GM23338 (cell line): ENCODE measurements around the gene CEP85. TPM values are rescaled to one million over a fixed set of nuclear protein-coding genes. Genes with fewer than 3 reads are reported as not detected.

ENCODE experiments used
- ATAC-seq: fragments of 200-7000 bp; cut with Tn5 transposase; 3 replicates; pipeline ENCODE4 v1.9.1; 2020
- DNase-seq: peaks from one replicate; pipeline ENCODE4 v3.0.0-alpha.2; 2015; ENCODE audit warnings: low spot score
- H2AFZ ChIP-seq: fragments of 200-600 bp; sonication (generic); 2 replicates; pipeline ENCODE4 v1.8.0; 2016; ENCODE audit warnings: antibody characterized with exemption, mild to moderate bottlenecking, moderate library complexity
- H3F3A ChIP-seq: fragments of 200-600 bp; sonication (generic); replicated peaks from 2 replicates; pipeline ENCODE4 v1.8.0; 2017; ENCODE audit warnings: antibody characterized with exemption, mixed run types, low read depth
- H3K27ac ChIP-seq: fragments of 200-600 bp; sonication (generic); 2 replicates; pipeline ENCODE4 v1.6.1; 2016; ENCODE audit warnings: low read depth
- H3K27me3 ChIP-seq: fragments of 200-600 bp; sonication (generic); 2 replicates; pipeline ENCODE4 v1.8.0; 2016; ENCODE audit warnings: mild to moderate bottlenecking, mixed run types, moderate library complexity; ENCODE audit not compliant: insufficient read depth
- H3K36me3 ChIP-seq: fragments of 200-600 bp; sonication (generic); 2 replicates; pipeline ENCODE4 v1.8.0; 2016; ENCODE audit warnings: mild to moderate bottlenecking; ENCODE audit not compliant: insufficient read depth
- H3K4me1 ChIP-seq: fragments of 200-600 bp; sonication (generic); 2 replicates; pipeline ENCODE4 v1.8.0; 2016; ENCODE audit warnings: mild to moderate bottlenecking, moderate library complexity; ENCODE audit not compliant: insufficient read depth
- H3K4me2 ChIP-seq: fragments of 200-600 bp; sonication (generic); 2 replicates; pipeline ENCODE4 v1.7.1; 2017; ENCODE audit warnings: mixed run types
- H3K4me3 ChIP-seq: fragments of 200-600 bp; sonication (generic); 2 replicates; pipeline ENCODE4 v1.6.1; 2016; ENCODE audit warnings: mixed run types
- H3K79me2 ChIP-seq: fragments of 200-600 bp; sonication (generic); replicated peaks from 2 replicates; pipeline ENCODE4 v1.8.0; 2017; ENCODE audit warnings: mild to moderate bottlenecking; ENCODE audit not compliant: insufficient read depth
- H3K9me2 ChIP-seq: fragments of 200-600 bp; sonication (generic); 2 replicates; pipeline ENCODE4 v1.8.0; 2017; ENCODE audit not compliant: insufficient read depth
- H4K20me1 ChIP-seq: fragments of 200-600 bp; sonication (generic); replicated peaks from 2 replicates; pipeline ENCODE4 v1.8.0; 2017; ENCODE audit warnings: mild to moderate bottlenecking; ENCODE audit not compliant: insufficient read depth
- H3K27ac Mint-ChIP-seq: 2 replicates; pipeline ENCODE4 v1.8.0; 2020; ENCODE audit warnings: inconsistent platforms, mild to moderate bottlenecking, moderate library complexity, mixed read lengths
- H3K27me3 Mint-ChIP-seq: 3 replicates; pipeline ENCODE4 v1.8.0; 2022; ENCODE audit warnings: low read depth, mild to moderate bottlenecking, moderate library complexity, mixed read lengths, inconsistent platforms; ENCODE audit not compliant: insufficient read depth, poor library complexity
- H3K36me3 Mint-ChIP-seq: 3 replicates; pipeline ENCODE4 v1.8.0; 2021; ENCODE audit warnings: low read depth, mild to moderate bottlenecking, inconsistent platforms, moderate library complexity, mixed read lengths
- H3K4me1 Mint-ChIP-seq: 3 replicates; pipeline ENCODE4 v1.8.0; 2020; ENCODE audit warnings: mild to moderate bottlenecking, inconsistent platforms, mixed read lengths
- H3K4me3 Mint-ChIP-seq: 3 replicates; pipeline ENCODE4 v1.8.0; 2021; ENCODE audit warnings: moderate library complexity, mild to moderate bottlenecking, inconsistent platforms, mixed read lengths
- H3K9me3 Mint-ChIP-seq: 3 replicates; pipeline ENCODE4 v1.8.0; 2020; ENCODE audit warnings: moderate library complexity, mild to moderate bottlenecking, inconsistent platforms, mixed read lengths
- CREB1 ChIP-seq: fragments of 250-450 bp; sonication (Bioruptor Pico); IDR thresholded peaks from 2 replicates; pipeline ENCODE4 v1.5.0; 2020; ENCODE audit warnings: low read depth, mild to moderate bottlenecking, moderate library complexity
- EZH2 ChIP-seq: fragments of 200-600 bp; sonication (generic); IDR thresholded peaks from one replicate; pipeline ENCODE4 v1.8.0; 2017; ENCODE audit warnings: antibody characterized with exemption, mild to moderate bottlenecking, low read depth; ENCODE audit not compliant: unreplicated experiment
- EZH2phosphoT487 ChIP-seq: fragments of 200-600 bp; sonication (generic); IDR thresholded peaks from one replicate; pipeline ENCODE4 v1.8.1; 2018; ENCODE audit warnings: antibody characterized with exemption; ENCODE audit not compliant: unreplicated experiment
- JUNB ChIP-seq: IDR thresholded peaks from one replicate; pipeline ENCODE4 v1.6.1; 2016; ENCODE audit warnings: antibody characterized with exemption; ENCODE audit not compliant: unreplicated experiment
- NANOG ChIP-seq: IDR thresholded peaks from 2 replicates; pipeline ENCODE4 v1.6.1; 2016; ENCODE audit warnings: antibody characterized with exemption, borderline replicate concordance
- POLR2AphosphoS5 ChIP-seq: IDR thresholded peaks from 2 replicates; pipeline ENCODE4 v1.6.1; 2016; ENCODE audit warnings: antibody characterized with exemption, low read depth
- STAT1 ChIP-seq: IDR thresholded peaks from one replicate; pipeline ENCODE4 v1.6.1; 2016; ENCODE audit warnings: antibody characterized with exemption; ENCODE audit not compliant: unreplicated experiment
- ZNF114 ChIP-seq: fragments of 250-450 bp; sonication (Bioruptor Pico); IDR thresholded peaks from 2 replicates; pipeline ENCODE4 v1.5.0; 2020; ENCODE audit warnings: mild to moderate bottlenecking, moderate library complexity
- ZNF331 ChIP-seq: fragments of 250-450 bp; sonication (Bioruptor Pico); IDR thresholded peaks from 2 replicates; pipeline ENCODE4 v1.5.0; 2020; ENCODE audit warnings: low read depth, mild to moderate bottlenecking, moderate library complexity
- polyA plus RNA-seq: library from polyadenylated mRNA; unstranded; fragments of >200 nt; fragmentation: Nextera tagmentation; extraction: Ambion mirVana; gene quantifications from 2 replicates; pipeline ENCODE4 v1.2.1, GENCODE V29; 2016
- total RNA-seq: library from RNA; depleted of rRNA; stranded (reverse); fragments of >200 nt; shearing (Covaris generic); gene quantifications from 2 replicates; pipeline ENCODE4 v1.2.3, GENCODE V29; 2014
- TF ChIP-seq, protein P1 (sequence below): IDR thresholded peaks from one replicate; pipeline ENCODE4 v1.6.1; 2018; ENCODE audit warnings: antibody characterized with exemption; ENCODE audit not compliant: unreplicated experiment
- TF ChIP-seq, protein P2 (sequence below): IDR thresholded peaks from 2 replicates; pipeline ENCODE4 v1.6.1; 2016; ENCODE audit warnings: antibody characterized with exemption
- TF ChIP-seq, protein P3 (sequence below), 2 experiments: fragments of 200-600 bp in 1 of 2; sonication (generic) in 1 of 2; conservative IDR thresholded peaks; 2 replicates each; pipeline versions ENCODE4 v1.5.1 to v1.6.1; 2016 to 2017; ENCODE audit warnings: antibody characterized with exemption in 2 of 2, low read depth in 2 of 2, mild to moderate bottlenecking in 2 of 2, moderate library complexity in 1 of 2
- TF ChIP-seq, protein P4 (sequence below): fragments of 250-450 bp; sonication (Bioruptor Pico); IDR thresholded peaks from 2 replicates; pipeline ENCODE4 v1.5.0; 2020; ENCODE audit warnings: mild to moderate bottlenecking, moderate library complexity

Gene CEP85
- total and polyA plus RNA-seq, 2 experiments from 2014 or later, result 12.8 to 36.8 TPM

DNA sequence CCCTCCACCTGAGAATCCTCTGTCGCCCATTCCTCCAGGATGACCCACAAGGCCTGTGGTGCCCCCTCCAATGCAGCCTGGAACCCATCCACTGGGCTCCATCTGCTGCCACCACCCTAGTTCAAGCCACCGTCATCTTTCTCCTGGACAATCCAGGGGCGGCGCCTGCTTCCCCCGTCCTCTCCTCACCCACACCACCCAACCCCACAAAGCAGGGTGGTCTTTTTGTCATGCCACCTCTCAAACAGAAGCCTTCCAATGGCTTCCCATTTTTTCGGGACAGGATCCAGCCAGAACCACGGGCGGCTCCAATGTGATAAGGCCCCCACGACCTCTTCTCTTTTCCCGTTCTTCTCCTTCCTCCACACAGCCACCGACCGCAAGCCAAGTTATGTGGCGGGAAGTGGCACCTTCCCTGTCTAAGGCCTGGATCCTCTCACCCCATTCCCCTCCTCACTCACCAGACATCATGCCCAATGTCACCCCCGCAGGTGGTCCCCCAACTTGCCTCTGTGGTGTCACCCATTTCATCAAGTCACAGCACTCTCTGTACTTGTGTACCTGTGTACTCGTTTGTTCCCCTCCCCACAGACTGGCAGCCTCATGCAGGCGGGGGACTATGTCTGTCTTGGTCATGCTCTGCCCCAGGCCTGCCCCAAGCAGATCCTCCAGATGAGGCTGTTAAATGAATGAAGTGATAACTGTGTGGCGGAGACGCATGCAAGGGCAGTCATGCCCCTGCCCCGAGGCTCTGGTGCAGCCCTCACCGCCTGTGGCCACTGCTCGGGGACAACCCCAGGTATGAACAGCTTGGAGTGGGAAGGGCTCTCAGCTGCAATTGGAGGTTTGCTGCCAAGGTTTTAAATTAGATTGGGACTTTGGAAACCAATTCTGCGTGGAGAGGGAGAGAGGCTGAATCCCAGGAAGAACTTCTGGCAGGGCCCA, 61.5 kb downstream of the CEP85 start:
- Histone ChIP-seq H2AFZ (no peak overlapping the region), H3F3A (no peaks in the 10 kb centered on the region), H3K9me2 (no peaks in the 10 kb centered on the region), H4K20me1 (no peaks in the 10 kb centered on the region), H3K4me2 (no peak overlapping the region), H3K27me3 (no peaks in the 10 kb centered on the region), H3K4me3 (no peak overlapping the region), H3K4me1 (peaks cover 1% of the 10 kb centered on the region; the same call in 1 of the 2 replicates), H3K27ac (no peak overlapping the region), H3K36me3 (no peaks in the 10 kb centered on the region), H3K79me2 (no peaks in the 10 kb centered on the region)
- Mint-ChIP-seq H3K27me3 (peaks cover 8% of the 10 kb centered on the region), H3K36me3 (no peaks in the 10 kb centered on the region; the same call in 2 of the 3 replicates), H3K4me3 (no peak overlapping the region), H3K4me1 (peaks cover 14% of the 10 kb centered on the region), H3K9me3 (no peaks in the 10 kb centered on the region), H3K27ac (no peak overlapping the region)
- ATAC-seq (no peak), DNase-seq (no peak)
- TF ChIP-seq ZNF114 (CRISPR knock-in tag) (no peak), POLR2AphosphoS5 (no peak), NANOG (no peak), ZNF331 (CRISPR knock-in tag) (no peak), EZH2 (no peak), EZH2phosphoT487 (no peak), JUNB (no peak), CREB1 (CRISPR knock-in tag) (no peak), STAT1 (no peak)
- TF ChIP-seq, protein P1, sequence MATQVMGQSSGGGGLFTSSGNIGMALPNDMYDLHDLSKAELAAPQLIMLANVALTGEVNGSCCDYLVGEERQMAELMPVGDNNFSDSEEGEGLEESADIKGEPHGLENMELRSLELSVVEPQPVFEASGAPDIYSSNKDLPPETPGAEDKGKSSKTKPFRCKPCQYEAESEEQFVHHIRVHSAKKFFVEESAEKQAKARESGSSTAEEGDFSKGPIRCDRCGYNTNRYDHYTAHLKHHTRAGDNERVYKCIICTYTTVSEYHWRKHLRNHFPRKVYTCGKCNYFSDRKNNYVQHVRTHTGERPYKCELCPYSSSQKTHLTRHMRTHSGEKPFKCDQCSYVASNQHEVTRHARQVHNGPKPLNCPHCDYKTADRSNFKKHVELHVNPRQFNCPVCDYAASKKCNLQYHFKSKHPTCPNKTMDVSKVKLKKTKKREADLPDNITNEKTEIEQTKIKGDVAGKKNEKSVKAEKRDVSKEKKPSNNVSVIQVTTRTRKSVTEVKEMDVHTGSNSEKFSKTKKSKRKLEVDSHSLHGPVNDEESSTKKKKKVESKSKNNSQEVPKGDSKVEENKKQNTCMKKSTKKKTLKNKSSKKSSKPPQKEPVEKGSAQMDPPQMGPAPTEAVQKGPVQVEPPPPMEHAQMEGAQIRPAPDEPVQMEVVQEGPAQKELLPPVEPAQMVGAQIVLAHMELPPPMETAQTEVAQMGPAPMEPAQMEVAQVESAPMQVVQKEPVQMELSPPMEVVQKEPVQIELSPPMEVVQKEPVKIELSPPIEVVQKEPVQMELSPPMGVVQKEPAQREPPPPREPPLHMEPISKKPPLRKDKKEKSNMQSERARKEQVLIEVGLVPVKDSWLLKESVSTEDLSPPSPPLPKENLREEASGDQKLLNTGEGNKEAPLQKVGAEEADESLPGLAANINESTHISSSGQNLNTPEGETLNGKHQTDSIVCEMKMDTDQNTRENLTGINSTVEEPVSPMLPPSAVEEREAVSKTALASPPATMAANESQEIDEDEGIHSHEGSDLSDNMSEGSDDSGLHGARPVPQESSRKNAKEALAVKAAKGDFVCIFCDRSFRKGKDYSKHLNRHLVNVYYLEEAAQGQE, result no peak
- TF ChIP-seq, protein P2, sequence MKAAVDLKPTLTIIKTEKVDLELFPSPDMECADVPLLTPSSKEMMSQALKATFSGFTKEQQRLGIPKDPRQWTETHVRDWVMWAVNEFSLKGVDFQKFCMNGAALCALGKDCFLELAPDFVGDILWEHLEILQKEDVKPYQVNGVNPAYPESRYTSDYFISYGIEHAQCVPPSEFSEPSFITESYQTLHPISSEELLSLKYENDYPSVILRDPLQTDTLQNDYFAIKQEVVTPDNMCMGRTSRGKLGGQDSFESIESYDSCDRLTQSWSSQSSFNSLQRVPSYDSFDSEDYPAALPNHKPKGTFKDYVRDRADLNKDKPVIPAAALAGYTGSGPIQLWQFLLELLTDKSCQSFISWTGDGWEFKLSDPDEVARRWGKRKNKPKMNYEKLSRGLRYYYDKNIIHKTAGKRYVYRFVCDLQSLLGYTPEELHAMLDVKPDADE, result no peak
- TF ChIP-seq, protein P3, sequence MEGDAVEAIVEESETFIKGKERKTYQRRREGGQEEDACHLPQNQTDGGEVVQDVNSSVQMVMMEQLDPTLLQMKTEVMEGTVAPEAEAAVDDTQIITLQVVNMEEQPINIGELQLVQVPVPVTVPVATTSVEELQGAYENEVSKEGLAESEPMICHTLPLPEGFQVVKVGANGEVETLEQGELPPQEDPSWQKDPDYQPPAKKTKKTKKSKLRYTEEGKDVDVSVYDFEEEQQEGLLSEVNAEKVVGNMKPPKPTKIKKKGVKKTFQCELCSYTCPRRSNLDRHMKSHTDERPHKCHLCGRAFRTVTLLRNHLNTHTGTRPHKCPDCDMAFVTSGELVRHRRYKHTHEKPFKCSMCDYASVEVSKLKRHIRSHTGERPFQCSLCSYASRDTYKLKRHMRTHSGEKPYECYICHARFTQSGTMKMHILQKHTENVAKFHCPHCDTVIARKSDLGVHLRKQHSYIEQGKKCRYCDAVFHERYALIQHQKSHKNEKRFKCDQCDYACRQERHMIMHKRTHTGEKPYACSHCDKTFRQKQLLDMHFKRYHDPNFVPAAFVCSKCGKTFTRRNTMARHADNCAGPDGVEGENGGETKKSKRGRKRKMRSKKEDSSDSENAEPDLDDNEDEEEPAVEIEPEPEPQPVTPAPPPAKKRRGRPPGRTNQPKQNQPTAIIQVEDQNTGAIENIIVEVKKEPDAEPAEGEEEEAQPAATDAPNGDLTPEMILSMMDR (conservative IDR thresholded peaks at IDR 0.05; ENCODE audit: low read depth in 2 of 2), result no peak
- TF ChIP-seq, protein P4, sequence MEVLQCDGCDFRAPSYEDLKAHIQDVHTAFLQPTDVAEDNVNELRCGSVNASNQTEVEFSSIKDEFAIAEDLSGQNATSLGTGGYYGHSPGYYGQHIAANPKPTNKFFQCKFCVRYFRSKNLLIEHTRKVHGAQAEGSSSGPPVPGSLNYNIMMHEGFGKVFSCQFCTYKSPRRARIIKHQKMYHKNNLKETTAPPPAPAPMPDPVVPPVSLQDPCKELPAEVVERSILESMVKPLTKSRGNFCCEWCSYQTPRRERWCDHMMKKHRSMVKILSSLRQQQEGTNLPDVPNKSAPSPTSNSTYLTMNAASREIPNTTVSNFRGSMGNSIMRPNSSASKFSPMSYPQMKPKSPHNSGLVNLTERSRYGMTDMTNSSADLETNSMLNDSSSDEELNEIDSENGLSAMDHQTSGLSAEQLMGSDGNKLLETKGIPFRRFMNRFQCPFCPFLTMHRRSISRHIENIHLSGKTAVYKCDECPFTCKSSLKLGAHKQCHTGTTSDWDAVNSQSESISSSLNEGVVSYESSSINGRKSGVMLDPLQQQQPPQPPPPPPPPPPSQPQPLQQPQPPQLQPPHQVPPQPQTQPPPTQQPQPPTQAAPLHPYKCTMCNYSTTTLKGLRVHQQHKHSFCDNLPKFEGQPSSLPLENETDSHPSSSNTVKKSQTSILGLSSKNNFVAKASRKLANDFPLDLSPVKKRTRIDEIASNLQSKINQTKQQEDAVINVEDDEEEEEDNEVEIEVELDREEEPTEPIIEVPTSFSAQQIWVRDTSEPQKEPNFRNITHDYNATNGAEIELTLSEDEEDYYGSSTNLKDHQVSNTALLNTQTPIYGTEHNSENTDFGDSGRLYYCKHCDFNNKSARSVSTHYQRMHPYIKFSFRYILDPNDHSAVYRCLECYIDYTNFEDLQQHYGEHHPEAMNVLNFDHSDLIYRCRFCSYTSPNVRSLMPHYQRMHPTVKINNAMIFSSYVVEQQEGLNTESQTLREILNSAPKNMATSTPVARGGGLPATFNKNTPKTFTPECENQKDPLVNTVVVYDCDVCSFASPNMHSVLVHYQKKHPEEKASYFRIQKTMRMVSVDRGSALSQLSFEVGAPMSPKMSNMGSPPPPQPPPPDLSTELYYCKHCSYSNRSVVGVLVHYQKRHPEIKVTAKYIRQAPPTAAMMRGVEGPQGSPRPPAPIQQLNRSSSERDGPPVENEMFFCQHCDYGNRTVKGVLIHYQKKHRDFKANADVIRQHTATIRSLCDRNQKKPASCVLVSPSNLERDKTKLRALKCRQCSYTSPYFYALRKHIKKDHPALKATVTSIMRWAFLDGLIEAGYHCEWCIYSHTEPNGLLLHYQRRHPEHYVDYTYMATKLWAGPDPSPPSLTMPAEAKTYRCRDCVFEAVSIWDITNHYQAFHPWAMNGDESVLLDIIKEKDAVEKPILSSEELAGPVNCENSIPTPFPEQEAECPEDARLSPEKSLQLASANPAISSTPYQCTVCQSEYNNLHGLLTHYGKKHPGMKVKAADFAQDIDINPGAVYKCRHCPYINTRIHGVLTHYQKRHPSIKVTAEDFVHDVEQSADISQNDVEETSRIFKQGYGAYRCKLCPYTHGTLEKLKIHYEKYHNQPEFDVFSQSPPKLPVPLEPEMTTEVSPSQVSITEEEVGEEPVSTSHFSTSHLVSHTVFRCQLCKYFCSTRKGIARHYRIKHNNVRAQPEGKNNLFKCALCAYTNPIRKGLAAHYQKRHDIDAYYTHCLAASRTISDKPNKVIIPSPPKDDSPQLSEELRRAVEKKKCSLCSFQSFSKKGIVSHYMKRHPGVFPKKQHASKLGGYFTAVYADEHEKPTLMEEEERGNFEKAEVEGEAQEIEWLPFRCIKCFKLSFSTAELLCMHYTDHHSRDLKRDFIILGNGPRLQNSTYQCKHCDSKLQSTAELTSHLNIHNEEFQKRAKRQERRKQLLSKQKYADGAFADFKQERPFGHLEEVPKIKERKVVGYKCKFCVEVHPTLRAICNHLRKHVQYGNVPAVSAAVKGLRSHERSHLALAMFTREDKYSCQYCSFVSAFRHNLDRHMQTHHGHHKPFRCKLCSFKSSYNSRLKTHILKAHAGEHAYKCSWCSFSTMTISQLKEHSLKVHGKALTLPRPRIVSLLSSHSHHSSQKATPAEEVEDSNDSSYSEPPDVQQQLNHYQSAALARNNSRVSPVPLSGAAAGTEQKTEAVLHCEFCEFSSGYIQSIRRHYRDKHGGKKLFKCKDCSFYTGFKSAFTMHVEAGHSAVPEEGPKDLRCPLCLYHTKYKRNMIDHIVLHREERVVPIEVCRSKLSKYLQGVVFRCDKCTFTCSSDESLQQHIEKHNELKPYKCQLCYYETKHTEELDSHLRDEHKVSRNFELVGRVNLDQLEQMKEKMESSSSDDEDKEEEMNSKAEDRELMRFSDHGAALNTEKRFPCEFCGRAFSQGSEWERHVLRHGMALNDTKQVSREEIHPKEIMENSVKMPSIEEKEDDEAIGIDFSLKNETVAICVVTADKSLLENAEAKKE, result no peak
